Stimulated activated CD4-positive, alpha-beta T cell treated with anti-CD3 and anti-CD28 coated beads, Interleukin-1b, Interleukin-23, amount 100 ng/mL, for 4 hours (primary cell): Measurements from ENCODE around the gene CD248.
A peak's percentile ranks its signal among the peaks of the same experiment; 100 is the strongest.
"Not testable (repeated sequence)": the region's sequence is repeated elsewhere in the genome, so short reads cannot be mapped to it uniquely, and the experiment has no call there.

Source experiments
- DNase-seq, 2 donors: peaks; one replicate each; pipeline ENCODE4 v3.0.0-alpha.2; 2020; ENCODE audit warnings: low read depth in 2 of 2

CD248 gene

GRCh38 chr11:66276619-66277018 lies 40.2 kb downstream of the CD248 start:
- DNase-seq: not testable (repeated sequence)

DNA sequence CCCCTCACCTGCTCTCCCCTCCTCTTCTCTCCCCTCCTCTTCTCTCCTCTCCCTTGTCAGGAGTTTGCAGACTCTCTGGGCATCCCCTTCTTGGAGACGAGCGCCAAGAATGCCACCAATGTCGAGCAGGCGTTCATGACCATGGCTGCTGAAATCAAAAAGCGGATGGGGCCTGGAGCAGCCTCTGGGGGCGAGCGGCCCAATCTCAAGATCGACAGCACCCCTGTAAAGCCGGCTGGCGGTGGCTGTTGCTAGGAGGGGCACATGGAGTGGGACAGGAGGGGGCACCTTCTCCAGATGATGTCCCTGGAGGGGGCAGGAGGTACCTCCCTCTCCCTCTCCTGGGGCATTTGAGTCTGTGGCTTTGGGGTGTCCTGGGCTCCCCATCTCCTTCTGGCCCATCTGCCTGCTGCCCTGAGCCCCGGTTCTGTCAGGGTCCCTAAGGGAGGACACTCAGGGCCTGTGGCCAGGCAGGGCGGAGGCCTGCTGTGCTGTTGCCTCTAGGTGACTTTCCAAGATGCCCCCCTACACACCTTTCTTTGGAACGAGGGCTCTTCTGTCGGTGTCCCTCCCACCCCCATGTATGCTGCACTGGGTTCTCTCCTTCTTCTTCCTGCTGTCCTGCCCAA lies 40.7 kb downstream of the CD248 start:
- no peak for DNase-seq

GRCh38 chr11:66275396-66275795 lies 41.4 kb downstream of the CD248 start:
- DNase-seq: no peak

GRCh38 chr11:66274219-66274618 lies 42.6 kb downstream of the CD248 start:
- no peak for DNase-seq

DNA sequence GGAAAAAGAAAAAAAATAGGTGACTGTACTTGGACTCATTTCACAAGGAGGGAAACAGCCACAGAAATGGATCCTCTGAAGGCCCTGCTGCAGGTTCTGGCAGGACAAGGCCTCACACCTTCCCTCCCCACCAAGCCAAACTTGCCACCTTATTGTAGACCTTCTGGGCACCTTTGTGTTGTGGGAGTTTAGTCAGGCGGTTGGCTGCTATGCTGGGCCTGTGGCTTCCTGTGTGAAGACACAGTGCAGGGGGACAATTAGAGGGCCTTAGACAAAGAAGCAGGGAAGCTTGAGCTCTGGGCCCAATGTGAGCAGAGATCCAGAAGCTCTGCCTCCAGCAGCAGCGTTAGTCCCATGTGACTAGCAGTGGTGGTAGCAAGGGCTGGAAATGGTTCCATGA lies 44.2 kb downstream of the CD248 start:
- DNase-seq: no peak

DNA sequence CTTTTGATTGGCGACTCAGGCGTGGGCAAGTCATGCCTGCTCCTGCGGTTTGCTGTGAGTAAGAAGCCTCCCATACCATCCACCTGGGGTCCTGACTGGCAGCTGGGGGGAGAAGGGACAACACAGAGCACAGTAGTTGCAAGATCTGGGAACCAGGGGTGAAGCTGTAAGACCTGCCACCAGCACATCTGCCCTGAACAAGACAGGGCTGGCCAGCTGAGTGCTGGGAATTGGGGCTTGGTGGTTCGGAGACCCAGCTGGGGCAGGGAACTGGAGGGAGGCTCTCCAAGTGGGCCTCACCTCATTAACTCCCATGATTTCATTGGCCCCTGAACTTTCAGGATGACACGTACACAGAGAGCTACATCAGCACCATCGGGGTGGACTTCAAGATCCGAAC lies 45.0 kb downstream of the CD248 start:
- DNase-seq: no peak

DNA sequence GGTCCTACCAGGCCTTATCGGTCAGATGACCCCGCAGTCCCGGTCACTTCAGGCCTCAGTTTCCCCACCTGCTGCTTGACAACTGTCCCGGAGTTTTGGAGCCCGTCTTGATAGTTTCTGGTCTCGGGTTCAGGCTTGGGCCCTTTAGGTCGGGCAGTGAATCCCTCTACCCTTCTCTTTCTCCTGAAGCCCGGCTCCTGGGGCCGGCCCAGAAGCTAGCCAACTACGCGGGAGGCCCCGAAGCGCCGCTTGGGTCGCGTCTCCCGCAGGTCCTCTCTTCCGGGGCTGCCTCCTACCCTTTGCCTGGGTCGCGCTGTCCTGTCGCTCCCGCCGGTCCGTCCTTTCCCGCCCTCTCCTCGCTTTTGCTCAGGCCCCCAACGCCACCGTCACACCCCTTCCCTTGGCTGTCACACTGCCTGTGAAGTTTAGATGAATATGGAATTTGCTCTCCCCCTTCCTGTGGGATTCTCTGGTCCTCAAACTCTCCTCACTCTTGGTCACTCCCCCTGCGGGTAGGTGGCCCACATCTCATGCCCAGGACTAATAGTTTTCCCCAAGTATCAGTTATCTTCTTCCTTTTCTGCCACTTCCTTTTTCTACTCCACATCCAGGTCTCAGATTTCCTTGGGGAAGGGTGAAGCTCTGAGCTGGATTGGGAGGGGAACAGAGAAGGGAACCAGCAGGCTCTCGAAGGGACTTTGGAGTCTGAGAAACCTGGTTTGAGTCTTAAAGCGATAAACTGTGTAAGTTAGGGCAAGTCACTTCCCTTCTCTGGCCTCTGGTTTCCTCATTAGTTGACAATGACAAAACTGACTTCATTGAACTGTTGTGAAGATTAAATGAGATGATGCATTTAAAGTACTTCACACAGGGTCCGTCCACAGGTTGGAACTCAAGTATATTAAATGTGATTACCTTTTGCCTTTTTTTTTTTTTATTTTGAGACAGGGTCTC lies 47.6 kb downstream of the CD248 start:
- DNase-seq: no peak

DNA sequence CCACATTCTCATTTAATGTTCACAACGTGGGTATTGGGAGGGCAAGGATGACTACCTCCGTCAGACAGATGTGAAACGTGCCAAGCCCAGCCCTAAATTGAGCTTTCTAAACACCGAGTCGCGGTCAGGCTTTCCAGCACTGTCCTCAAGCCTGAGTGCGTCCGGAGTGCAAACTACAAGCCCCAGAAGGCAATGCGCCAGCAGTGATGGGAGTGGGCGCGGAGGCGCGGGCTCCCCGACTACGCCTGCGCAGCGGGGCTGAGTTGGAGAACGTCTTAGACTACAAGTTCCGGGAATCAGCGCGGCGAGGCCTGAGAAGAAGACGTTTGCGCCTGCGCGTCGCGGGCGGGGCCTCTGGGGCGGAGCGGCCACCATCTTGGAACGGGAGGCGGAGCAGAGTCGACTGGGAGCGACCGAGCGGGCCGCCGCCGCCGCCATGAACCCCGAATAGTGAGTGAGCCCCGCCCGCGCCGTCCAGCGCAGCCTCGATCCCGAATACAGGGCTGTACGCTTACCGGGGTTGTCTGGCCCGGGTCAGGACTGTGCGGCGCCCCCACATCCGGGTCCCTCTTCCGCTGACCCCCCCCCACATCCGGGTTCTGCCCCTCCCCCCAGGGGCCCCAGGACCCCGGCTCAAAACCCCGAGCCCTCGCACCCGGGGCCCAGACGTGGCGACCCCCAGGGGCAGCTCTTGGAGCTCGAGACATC lies 48.4 kb downstream of the CD248 start, which contains the start of gene RAB1B:
TSS of gene RAB1B (plus strand) at position 396 of the 708 bp plus-strand sequence. CDS start at position 437, 41 bp downstream.
- DNase-seq: peak; percentile 99 to 100

GRCh38 chr11:66267379-66268243 lies 49.2 kb downstream of the CD248 start:
- DNase-seq: peak; percentile 77 to 89

- DNase-seq: no peak
These were observed 49.8 kb downstream of the CD248 start for GRCh38 chr11:66267039-66267378.

DNA sequence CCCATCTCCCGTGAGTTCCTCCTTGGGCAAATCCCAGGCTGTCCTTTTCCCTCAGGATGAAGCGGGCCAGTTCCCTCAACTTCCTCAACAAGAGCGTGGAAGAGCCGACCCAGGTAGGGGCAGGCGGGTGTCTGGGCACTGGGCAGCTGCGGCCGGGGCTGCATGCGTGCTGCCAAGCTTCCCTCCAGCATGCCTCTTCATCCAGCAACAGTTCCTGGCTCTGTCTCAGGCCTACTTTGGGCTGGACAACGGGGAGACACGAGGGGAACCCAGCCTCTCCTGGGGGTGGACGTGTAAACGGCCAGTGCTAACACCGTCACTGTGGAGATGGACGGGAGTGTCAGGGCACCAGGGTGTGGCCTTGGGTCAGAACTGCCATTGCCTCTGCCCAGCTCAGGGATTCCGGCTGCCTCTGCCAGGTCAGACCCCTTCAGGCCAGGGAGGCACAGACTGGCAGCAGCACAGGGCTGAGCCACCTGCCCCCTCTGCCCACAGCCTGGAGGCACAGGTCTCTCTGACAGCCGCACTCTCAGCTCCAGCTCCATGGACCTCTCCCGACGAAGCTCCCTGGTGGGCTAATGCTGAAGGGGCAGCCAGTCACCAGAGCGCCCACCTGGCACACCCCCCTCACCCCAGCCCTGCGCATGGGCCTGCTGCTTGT lies 50.3 kb downstream of the CD248 start:
- no peak for DNase-seq

DNA sequence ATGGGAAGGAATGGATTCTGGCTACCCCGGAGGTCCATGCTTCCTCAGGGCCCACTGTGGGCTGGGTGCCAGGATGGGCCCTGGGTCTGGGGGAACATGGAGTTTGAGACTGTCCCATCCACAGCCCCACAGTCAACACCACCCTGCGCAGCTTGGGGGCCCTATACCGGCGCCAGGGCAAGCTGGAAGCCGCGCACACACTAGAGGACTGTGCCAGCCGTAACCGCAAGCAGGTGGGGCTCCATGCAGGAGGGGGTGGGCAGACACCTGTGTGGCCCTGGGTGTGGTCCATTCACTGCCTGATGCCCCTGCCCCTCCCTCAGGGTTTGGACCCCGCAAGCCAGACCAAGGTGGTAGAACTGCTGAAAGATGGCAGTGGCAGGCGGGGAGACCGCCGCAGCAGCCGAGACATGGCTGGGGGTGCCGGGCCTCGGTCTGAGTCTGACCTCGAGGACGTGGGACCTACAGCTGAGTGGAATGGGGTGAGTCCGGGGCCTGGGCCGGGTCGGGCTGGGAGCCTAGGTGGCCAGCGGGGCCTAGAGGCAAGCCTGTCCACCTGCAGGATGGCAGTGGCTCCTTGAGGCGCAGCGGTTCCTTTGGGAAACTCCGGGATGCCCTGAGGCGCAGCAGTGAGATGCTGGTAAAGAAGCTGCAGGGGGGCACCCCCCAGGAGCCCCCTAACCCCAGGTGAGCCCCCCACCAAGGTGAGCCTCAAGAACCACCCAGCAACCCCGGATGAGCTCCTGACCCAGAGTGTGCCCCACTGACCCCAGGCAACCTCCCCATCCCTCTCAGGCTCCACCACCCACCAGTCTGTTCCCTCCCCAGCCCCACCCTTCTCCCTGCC lies 51.1 kb downstream of the CD248 start:
- no peak for DNase-seq

DNA sequence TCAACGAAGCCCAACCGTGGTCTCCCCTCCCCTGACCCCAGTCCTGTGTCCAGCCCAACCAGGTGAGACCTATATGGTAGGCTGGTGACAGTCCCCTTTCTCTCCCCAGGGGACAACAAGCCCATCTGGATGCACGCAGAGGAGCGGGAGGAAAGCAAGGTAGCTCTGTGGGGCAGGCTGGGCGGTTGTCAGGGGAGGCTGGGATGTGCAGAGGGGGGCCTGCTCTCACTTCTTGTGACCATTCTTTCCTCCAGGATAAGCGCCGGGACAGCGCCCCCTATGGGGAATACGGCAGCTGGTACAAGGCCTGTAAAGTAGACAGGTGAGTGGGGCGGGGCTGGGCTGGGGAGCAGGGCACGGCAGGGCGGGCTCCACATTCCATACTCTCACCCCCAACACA lies 51.9 kb downstream of the CD248 start:
- no peak for DNase-seq
